Stimulated activated naive CD8-positive, alpha-beta T cell treated with anti-CD3 and anti-CD28 coated beads, Interleukin-15, amount 100 ng/mL, for 72 hours (primary cell): ENCODE data around the gene TM9SF1.
A peak's percentile ranks its signal among the peaks of the same experiment; 100 is the strongest.

ENCODE experiments used
- ATAC-seq: fragments of 150-1000 bp; cut with Tn5 transposase; 2 replicates; pipeline ENCODE4 v1.10.0; 2021; ENCODE audit warnings: mild to moderate bottlenecking, moderate library complexity
- DNase-seq, 2 donors: peaks; one replicate each; pipeline ENCODE4 v3.0.0; 2021 to 2022
- H3K27ac Mint-ChIP-seq, 2 donors: one replicate each; pipeline ENCODE4 v1.8.0; 2022; ENCODE audit warnings: mild to moderate bottlenecking in 2 of 2, mixed read lengths in 2 of 2, moderate library complexity in 2 of 2
- H3K27me3 Mint-ChIP-seq: one replicate; pipeline ENCODE4 v1.8.0; 2022; ENCODE audit warnings: mixed read lengths
- H3K4me1 Mint-ChIP-seq: one replicate; pipeline ENCODE4 v1.8.0; 2022; ENCODE audit warnings: mild to moderate bottlenecking, mixed read lengths
- H3K4me3 Mint-ChIP-seq, 2 donors: one replicate each; pipeline ENCODE4 v1.8.0; 2022; ENCODE audit warnings: mild to moderate bottlenecking in 2 of 2, mixed read lengths in 2 of 2, moderate library complexity in 1 of 2
- H3K9me3 Mint-ChIP-seq, 2 donors: one replicate each; pipeline ENCODE4 v1.8.0; 2022; ENCODE audit warnings: mixed read lengths in 2 of 2

TM9SF1 gene

GRCh38 chr14:24195186-24196070, at the start of gene TM9SF1:
TSS of gene TM9SF1 (minus strand) at chr14:24195441. CDS start at chr14:24195019, 422 bp downstream.
- peak; percentile 95 for ATAC-seq
- Mint-ChIP-seq H3K27me3 (no peaks in the 10 kb centered on the region), H3K27ac (peak within 1 kb of the TSS; percentile 99 to 100), H3K4me1 (peaks cover 67% of the 10 kb centered on the region), H3K9me3 (no peaks in the 10 kb centered on the region), H3K4me3 (peak within 1 kb of the TSS; percentile 94 to 98)
- DNase-seq, result peak; percentile 86 to 90

- ATAC-seq (no peak), DNase-seq (no peak)
- Mint-ChIP-seq H3K27me3 (no peaks in the 10 kb centered on the region), H3K4me1 (peaks cover 75% of the 10 kb centered on the region), H3K9me3 (no peaks in the 10 kb centered on the region), H3K4me3 (peak overlapping the region; percentile 93), H3K27ac (peak overlapping the region; percentile 99)
Measured at GRCh38 chr14:24243336-24243836, 48.1 kb upstream of the TM9SF1 start.

GRCh38 chr14:24241829-24242443, 46.7 kb upstream of the TM9SF1 start:
- H3K27ac Mint-ChIP-seq, result peak overlapping the region; percentile 99

GRCh38 chr14:24240110-24240918, 45.1 kb upstream of the TM9SF1 start:
- DNase-seq (no peak), ATAC-seq (no peak)
- Mint-ChIP-seq H3K4me1 (peaks cover 84% of the 10 kb centered on the region), H3K27ac (peak overlapping the region in 1 of 2 donors; percentile 4), H3K4me3 (peak overlapping the region; percentile 16 to 93), H3K9me3 (no peaks in the 10 kb centered on the region), H3K27me3 (no peaks in the 10 kb centered on the region)

More at GRCh38 chr14:24241829-24242443, 46.7 kb upstream of the TM9SF1 start:
- DNase-seq (peak in 1 of 2 donors; percentile 93), ATAC-seq (peak; percentile 88)
- Mint-ChIP-seq H3K4me3 (peak overlapping the region; percentile 93), H3K9me3 (no peaks in the 10 kb centered on the region), H3K4me1 (peaks cover 75% of the 10 kb centered on the region), H3K27me3 (no peaks in the 10 kb centered on the region)

GRCh38 chr14:24238527-24239037, 43.3 kb upstream of the TM9SF1 start:
- H3K9me3 Mint-ChIP-seq, result no peaks in the 10 kb centered on the region
- DNase-seq (no peak), ATAC-seq (no peak)
- no peaks in the 10 kb centered on the region for H3K27me3 Mint-ChIP-seq
- H3K4me1 Mint-ChIP-seq, result peaks cover 88% of the 10 kb centered on the region
- peak overlapping the region; percentile 37 to 64 for H3K27ac Mint-ChIP-seq
- no peak overlapping the region for H3K4me3 Mint-ChIP-seq

GRCh38 chr14:24238123-24238522, 42.9 kb upstream of the TM9SF1 start:
- Mint-ChIP-seq H3K9me3 (no peaks in the 10 kb centered on the region), H3K27ac (no peak overlapping the region), H3K27me3 (no peaks in the 10 kb centered on the region), H3K4me3 (no peak overlapping the region), H3K4me1 (peaks cover 86% of the 10 kb centered on the region)
- ATAC-seq, result no peak
- no peak for DNase-seq

GRCh38 chr14:24237463-24237955, 42.3 kb upstream of the TM9SF1 start:
- no peak overlapping the region for H3K4me3 Mint-ChIP-seq
- H3K4me1 Mint-ChIP-seq, result peaks cover 83% of the 10 kb centered on the region
- ATAC-seq (no peak), DNase-seq (no peak)
- peak overlapping the region in 1 of 2 donors; percentile 23 for H3K27ac Mint-ChIP-seq
- H3K27me3 Mint-ChIP-seq, result no peaks in the 10 kb centered on the region
- H3K9me3 Mint-ChIP-seq, result no peaks in the 10 kb centered on the region

GRCh38 chr14:24236689-24237462, 41.6 kb upstream of the TM9SF1 start:
- ATAC-seq, result no peak
- Mint-ChIP-seq H3K4me3 (no peak overlapping the region), H3K27ac (peak overlapping the region in 1 of 2 donors; percentile 22), H3K4me1 (peaks cover 79% of the 10 kb centered on the region), H3K27me3 (no peaks in the 10 kb centered on the region), H3K9me3 (no peaks in the 10 kb centered on the region)
- no peak for DNase-seq

GRCh38 chr14:24235804-24236688, 40.8 kb upstream of the TM9SF1 start:
- ATAC-seq (no peak), DNase-seq (no peak)
- no peaks in the 10 kb centered on the region for H3K27me3 Mint-ChIP-seq
- H3K27ac Mint-ChIP-seq, result peak overlapping the region in 1 of 2 donors; percentile 77
- no peak overlapping the region for H3K4me3 Mint-ChIP-seq
- H3K9me3 Mint-ChIP-seq, result no peaks in the 10 kb centered on the region
- H3K4me1 Mint-ChIP-seq, result peaks cover 77% of the 10 kb centered on the region

- Mint-ChIP-seq H3K4me3 (peak overlapping the region; percentile 19 to 88), H3K27me3 (no peaks in the 10 kb centered on the region), H3K27ac (no peak overlapping the region), H3K9me3 (no peaks in the 10 kb centered on the region), H3K4me1 (peaks cover 64% of the 10 kb centered on the region)
- no peak for ATAC-seq
- no peak for DNase-seq
Measured at GRCh38 chr14:24234095-24235005, 39.1 kb upstream of the TM9SF1 start.

- H3K9me3 Mint-ChIP-seq, result no peaks in the 10 kb centered on the region
- DNase-seq, result no peak
- H3K4me1 Mint-ChIP-seq, result peaks cover 60% of the 10 kb centered on the region
- H3K27ac Mint-ChIP-seq, result no peak overlapping the region
- peak overlapping the region; percentile 86 to 88 for H3K4me3 Mint-ChIP-seq
- H3K27me3 Mint-ChIP-seq, result no peaks in the 10 kb centered on the region
- no peak for ATAC-seq
Measured at GRCh38 chr14:24233538-24233866, 38.3 kb upstream of the TM9SF1 start.

GRCh38 chr14:24232645-24233537, 37.6 kb upstream of the TM9SF1 start, which contains the start of gene GMPR2:
TSS of gene GMPR2 (plus strand) at chr14:24232929. CDS start at chr14:24233254, 325 bp downstream.
- Mint-ChIP-seq H3K27me3 (no peaks in the 10 kb centered on the region), H3K27ac (peak within 1 kb of the TSS; percentile 91 to 96), H3K4me1 (peaks cover 58% of the 10 kb centered on the region), H3K4me3 (peak within 1 kb of the TSS; percentile 86 to 88), H3K9me3 (no peaks in the 10 kb centered on the region)
- ATAC-seq (peak; percentile 63), DNase-seq (no peak)
